PFSK-1 (cell line): ENCODE data around the gene GPATCH8.

Source experiments
- FOXP2 ChIP-seq: optimal IDR thresholded peaks from 2 replicates; pipeline ENCODE3; 2011; ENCODE audit warnings: borderline replicate concordance, control low read depth, inconsistent platforms; ENCODE audit not compliant: insufficient read depth; ENCODE audit errors: extremely low read length, extremely low read depth
- POLR2AphosphoS5 ChIP-seq: IDR thresholded peaks from 2 replicates; pipeline ENCODE4 v1.6.1; 2012; ENCODE audit warnings: low read depth, mild to moderate bottlenecking, control low read depth, low read length, moderate library complexity
- SIN3A ChIP-seq: IDR thresholded peaks from 2 replicates; pipeline ENCODE4 v1.6.1; 2012; ENCODE audit warnings: mild to moderate bottlenecking, low read length, moderate library complexity, borderline replicate concordance; ENCODE audit not compliant: insufficient read depth
- TAF1 ChIP-seq: IDR thresholded peaks from 2 replicates; pipeline ENCODE4 v1.6.1; 2012; ENCODE audit warnings: low read length, control low read depth, borderline replicate concordance; ENCODE audit not compliant: insufficient read depth
- TF ChIP-seq, protein P1 (sequence below), 2 experiments: IDR thresholded peaks; 2 replicates each; pipeline versions ENCODE4 v1.6.1 to v1.8.0; 2011 to 2012; ENCODE audit warnings: low read depth in 2 of 2, low read length in 2 of 2, control low read depth in 1 of 2, inconsistent platforms in 1 of 2, mild to moderate bottlenecking in 1 of 2, moderate library complexity in 1 of 2; ENCODE audit not compliant: insufficient read depth in 1 of 2

Gene GPATCH8

DNA sequence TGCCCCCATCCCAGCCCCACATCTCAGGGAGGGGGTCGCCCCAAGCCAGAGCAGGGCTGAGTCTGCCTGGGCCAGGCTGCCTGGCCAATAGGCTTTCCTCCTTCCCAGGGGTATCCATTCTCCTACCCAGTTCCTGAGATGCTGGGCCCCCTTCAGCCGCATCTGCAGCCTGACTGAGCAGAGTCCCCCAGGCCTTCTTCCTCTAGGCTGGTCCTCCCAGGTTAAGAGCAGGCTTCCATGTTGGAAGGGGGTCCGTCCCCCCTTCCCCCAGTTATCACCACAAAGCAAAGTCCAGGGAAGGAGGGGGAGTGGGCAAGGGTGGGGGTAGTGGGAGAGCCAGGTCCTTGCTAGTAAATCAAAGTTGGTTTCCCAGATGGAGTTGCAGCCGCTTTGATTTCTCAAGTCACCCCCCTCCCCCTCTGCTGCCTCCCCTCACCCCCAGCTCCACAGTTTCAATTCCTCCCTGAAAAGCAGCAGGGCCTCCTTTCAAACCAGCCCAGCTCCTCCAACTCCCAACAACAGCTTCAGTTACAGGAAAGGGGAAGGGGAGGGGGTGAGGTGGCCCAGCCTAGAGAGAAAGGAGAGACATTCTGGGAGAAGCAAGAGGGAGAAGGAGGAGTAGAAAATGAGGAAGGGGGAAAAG is 44.5 kb upstream of the GPATCH8 start:
- no peak for TF ChIP-seq SIN3A
- TF ChIP-seq POLR2AphosphoS5: no peak
- TF ChIP-seq, protein P1, sequence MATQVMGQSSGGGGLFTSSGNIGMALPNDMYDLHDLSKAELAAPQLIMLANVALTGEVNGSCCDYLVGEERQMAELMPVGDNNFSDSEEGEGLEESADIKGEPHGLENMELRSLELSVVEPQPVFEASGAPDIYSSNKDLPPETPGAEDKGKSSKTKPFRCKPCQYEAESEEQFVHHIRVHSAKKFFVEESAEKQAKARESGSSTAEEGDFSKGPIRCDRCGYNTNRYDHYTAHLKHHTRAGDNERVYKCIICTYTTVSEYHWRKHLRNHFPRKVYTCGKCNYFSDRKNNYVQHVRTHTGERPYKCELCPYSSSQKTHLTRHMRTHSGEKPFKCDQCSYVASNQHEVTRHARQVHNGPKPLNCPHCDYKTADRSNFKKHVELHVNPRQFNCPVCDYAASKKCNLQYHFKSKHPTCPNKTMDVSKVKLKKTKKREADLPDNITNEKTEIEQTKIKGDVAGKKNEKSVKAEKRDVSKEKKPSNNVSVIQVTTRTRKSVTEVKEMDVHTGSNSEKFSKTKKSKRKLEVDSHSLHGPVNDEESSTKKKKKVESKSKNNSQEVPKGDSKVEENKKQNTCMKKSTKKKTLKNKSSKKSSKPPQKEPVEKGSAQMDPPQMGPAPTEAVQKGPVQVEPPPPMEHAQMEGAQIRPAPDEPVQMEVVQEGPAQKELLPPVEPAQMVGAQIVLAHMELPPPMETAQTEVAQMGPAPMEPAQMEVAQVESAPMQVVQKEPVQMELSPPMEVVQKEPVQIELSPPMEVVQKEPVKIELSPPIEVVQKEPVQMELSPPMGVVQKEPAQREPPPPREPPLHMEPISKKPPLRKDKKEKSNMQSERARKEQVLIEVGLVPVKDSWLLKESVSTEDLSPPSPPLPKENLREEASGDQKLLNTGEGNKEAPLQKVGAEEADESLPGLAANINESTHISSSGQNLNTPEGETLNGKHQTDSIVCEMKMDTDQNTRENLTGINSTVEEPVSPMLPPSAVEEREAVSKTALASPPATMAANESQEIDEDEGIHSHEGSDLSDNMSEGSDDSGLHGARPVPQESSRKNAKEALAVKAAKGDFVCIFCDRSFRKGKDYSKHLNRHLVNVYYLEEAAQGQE (IDR thresholded peaks at IDR 0.05; ENCODE audit: insufficient read depth in 1 of 2, low read depth in 2 of 2, low read length in 2 of 2): no peak
- TF ChIP-seq FOXP2: no peak
- TF ChIP-seq TAF1: no peak

DNA sequence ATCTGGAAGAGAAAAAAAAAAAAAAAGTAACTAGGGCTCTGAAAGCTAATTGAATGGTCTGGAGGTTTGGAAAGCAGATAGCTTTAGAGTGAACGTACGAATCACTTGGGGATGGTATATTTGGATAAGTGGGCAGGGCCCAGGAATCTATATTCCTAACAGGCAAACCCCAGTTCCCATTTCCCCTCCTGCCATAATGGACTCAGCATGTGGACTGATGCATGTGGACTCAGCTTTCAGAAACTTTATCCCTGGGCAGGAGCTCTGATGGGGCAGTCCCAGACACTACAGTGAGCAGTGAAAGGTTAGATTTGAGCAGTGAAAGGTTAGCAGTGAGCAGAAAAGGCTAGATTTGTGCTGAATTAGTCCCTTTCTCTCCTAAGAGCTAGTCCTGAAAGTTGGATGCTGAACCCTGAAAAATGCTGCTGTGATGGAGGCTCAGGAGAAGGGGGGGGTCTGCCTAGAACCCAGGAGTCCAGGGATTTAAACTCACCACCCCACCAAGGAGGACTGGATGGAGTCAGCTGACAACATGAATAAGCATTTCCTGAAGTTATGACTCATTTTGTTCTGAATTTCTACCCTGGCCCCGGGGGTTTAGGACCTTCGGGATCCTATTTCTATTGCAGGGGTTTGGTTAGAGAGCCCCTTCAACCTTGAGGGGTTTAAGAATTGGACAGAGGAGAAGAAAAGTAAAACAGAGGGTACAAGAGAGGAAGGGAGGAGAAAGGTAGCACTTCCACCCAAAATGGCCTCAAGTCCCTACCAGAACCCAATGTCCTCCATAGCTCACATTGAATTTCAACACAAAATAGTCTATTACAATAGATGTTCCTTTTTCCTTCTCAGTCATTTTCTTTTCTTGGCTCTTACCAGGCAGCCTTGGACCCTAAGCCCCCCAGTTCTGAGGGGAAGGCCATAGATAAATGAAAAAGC is 43.7 kb upstream of the GPATCH8 start:
- TF ChIP-seq SIN3A: no peak

GRCh38 chr17:44543905-44544523 is 40.8 kb upstream of the GPATCH8 start:
- TF ChIP-seq FOXP2 (no peak), TAF1 (no peak), POLR2AphosphoS5 (no peak)
- TF ChIP-seq, protein P1 (IDR thresholded peaks at IDR 0.05; ENCODE audit: insufficient read depth in 1 of 2, low read depth in 2 of 2, low read length in 2 of 2): no peak

DNA sequence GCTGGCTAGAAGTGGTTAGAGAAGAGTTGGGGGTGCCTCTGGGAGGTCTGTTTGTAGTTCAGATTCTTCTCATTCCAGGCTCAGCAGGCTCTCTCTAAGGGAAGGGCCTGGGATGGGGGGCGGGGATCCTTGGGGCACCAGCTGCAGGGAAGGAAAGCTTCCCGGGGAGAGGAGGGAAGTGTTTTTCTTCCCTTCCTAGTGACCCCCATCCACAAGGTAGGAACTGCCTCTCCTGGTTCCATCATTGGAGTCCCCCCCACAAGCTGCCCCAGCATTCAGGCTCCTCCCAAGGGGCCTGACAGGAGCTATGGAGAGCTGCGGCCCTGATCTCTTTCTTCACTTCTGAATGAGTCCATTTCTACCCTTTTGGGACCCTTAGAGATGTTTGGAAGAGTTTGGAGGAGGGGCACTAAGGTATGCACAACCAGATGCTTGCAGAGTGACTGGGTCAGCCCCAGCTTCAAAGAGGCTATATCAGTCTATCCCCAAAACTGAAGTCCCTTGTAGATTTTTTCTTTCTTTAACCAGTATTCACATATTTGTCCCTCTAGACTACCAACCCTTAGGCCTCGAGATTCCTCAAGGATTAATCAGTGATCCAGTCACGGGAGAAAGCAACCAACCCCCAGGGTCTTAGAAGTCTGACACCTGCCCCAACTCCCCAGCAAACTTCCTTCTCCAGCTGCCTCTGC is 40.2 kb upstream of the GPATCH8 start:
- no peak for TF ChIP-seq TAF1
- TF ChIP-seq POLR2AphosphoS5: no peak
- TF ChIP-seq, protein P1 (IDR thresholded peaks at IDR 0.05; ENCODE audit: insufficient read depth in 1 of 2, low read depth in 2 of 2, low read length in 2 of 2): no peak
- TF ChIP-seq FOXP2: no peak
- no peak for TF ChIP-seq SIN3A

DNA sequence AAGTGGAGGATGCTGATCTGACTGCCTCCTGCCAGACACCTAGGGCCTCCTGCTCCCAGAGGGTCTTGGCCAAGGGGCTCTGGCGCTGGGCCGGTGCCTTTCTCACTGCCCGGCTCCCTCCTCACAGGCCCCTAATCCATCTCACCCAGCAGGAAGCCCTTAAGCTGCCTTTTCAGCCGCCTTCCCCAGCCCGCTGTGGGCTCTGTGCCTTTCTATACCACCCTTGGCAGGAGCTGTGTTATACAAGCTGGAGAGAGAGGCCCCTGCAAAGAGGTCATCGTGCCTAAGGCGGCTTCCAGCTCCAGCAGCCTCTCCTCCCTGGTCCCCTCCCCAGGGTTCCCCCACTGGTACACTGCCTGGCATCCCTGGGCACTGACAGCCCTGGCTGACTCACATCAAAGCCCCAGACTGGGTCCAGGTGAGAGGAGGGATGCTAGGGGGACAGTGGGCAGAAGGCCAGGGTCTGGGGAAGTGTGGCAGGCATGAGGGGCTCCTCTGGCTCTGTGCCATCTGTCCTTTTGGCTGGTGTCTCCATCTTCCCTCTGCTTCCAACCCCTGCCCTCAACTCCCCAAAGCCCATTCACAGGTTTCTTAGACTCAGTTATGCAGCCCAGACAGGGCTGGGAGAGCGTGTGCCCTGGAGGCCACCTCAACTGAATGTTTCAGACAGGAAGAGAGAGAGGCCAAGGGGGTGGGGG is 38.8 kb upstream of the GPATCH8 start:
- no peak for TF ChIP-seq FOXP2
- TF ChIP-seq TAF1: no peak
- TF ChIP-seq, protein P1 (IDR thresholded peaks at IDR 0.05; ENCODE audit: insufficient read depth in 1 of 2, low read depth in 2 of 2, low read length in 2 of 2): no peak
- TF ChIP-seq SIN3A: no peak
- no peak for TF ChIP-seq POLR2AphosphoS5
